GM12891 (cell line): ENCODE results near the gene ATXN7L2.

ENCODE experiments used
- PAX5 ChIP-seq: IDR thresholded peaks from 2 replicates; pipeline ENCODE4 v1.6.1; 2011; ENCODE audit warnings: low read length, moderate library complexity, mild to moderate bottlenecking; ENCODE audit not compliant: insufficient read depth, severe bottlenecking
- POLR2A ChIP-seq: IDR thresholded peaks from 2 replicates; pipeline ENCODE4 v1.6.1; 2011; ENCODE audit warnings: low read depth, low read length, control low read depth
- POLR2AphosphoS5 ChIP-seq: IDR thresholded peaks from 2 replicates; pipeline ENCODE4 v1.6.1; 2011; ENCODE audit warnings: low read depth, low read length, control low read depth
- SPI1 ChIP-seq: IDR thresholded peaks from 2 replicates; pipeline ENCODE4 v1.6.1; 2011; ENCODE audit warnings: low read depth, low read length, control low read depth
- TAF1 ChIP-seq: IDR thresholded peaks from 2 replicates; pipeline ENCODE4 v1.6.1; 2011; ENCODE audit warnings: low read depth, low read length, control low read depth

DNA sequence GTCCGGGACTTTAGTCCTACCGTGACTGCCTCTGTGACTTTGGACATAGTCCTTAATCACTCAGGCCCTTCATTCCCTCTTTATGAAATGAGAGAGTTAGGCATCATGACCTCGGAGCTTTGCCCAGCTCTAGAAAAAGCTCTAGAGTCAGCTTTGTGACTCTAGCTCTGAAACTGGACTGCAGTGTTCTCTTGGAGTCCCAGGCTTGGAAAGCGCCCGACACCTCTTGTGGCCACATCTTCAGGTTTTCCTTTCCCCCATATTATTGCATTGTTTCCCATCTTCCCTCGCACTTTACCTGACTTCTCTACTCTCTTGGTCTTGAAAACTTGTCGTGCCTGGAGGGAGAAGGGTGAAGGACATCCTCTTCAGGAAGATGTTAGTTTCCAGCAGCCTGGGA is 38.3 kb downstream of the ATXN7L2 start:
- TF ChIP-seq POLR2A, result no peak
- TF ChIP-seq POLR2AphosphoS5, result no peak
- TF ChIP-seq SPI1, result no peak
- no peak for TF ChIP-seq TAF1
- TF ChIP-seq PAX5, result no peak
